HG03354 (cell line): ENCODE results near the gene TMEM8B.
A peak's percentile ranks its signal among the peaks of the same experiment; 100 is the strongest.

Experiments used
- ATAC-seq: cut with Tn5 transposase; IDR thresholded peaks from one replicate; pipeline ENCODE4 v1.9.1; 2021; ENCODE audit warnings: mild to moderate bottlenecking; ENCODE audit not compliant: unreplicated experiment, poor library complexity, severe bottlenecking

Gene TMEM8B

DNA sequence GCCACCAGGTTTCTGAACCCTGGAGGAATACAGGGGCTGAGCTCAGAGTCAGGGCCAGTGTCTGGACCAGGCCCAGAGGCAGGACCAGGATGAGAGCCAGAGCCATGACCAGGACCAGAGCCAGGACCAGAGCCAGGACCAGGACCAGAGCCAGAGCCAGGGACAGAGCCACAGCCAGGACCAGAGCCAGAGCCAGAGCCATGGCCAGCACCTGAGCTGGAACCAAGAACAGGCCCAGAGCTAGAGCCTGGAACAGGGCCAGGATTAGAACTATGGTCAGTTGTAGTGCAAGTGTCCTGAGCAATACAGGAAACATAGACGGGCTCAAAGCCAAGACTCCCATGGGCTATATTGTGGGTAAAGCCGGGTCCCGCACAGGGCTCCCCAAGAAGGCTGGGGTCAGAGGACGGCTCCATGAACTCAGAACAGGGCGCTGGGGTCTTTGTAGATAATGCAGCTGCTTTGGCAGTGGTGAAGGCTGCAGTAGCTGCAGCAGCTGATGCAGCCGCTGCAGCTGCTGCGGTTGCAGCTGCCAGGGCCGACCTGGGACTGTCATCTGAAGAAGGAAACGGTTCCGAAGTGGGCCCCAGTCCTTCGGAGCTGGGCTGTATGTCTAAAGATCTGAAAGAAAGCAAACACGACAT is 17.5 kb upstream of the TMEM8B start:
- ATAC-seq: no peak

DNA sequence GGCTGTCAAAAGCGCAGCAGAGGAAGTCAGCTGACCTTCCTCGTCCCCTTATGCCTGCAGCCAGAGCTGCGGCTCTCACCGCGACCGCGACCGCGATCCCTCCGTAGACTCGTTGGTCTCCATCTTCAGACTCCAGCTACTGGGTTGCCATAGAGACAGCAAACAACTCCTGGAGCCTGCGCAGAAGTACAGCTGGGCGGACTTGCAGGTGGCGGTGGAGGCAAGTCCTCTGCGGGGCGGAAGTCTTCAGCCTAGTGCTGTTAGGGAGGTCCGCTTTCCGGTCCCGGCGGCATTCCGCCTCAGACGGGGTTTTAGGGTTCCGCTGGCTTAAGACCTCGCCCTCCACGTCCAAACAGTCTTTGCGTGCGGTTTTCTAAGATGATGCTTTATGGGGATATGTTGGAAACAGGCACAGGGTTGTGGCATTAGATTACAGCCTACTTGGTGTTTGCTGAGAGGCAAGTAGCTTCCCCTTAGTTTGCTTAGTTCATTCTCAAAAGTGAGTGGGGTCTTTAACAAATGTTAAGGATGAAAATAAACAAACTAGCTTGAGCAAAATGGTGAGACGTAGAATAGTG is 16.9 kb upstream of the TMEM8B start, which contains the start of gene SPAG8:
TSS of gene SPAG8 (minus strand) at position 238 of the 578 bp plus-strand sequence. CDS start at position 123, 115 bp downstream.
- peak; percentile 68 for ATAC-seq

DNA sequence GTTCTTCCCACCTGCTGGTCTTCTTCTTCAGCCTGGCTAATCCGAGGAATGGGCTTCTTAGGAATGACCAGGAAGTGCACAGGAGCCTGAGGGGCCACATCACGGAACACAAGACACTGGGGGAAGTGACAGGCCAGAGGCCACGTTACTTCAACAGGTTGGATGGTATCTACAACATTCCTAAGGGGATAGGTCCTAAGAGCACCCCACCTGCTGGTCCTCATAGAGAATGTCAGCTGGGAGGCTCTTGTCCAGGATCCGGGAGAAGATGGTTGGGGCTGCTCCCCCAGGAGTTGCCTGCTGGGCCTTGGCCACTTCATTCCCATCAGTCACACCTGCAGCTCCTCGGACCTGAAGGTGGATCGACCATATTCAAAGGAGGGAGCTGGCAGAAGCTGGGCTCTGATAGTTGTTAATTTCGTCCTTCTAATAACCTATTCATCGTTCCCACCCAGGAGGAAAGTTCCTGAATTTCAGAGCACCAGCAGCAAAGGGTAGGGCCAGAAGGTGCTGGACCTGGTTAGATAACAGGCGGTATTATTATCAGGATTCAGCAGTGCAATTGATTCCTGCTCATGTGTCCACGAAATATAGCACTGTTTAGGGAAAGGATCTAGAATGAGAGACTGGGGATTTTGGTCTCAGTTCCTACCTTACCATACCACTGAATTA is 15.5 kb upstream of the TMEM8B start:
- no peak for ATAC-seq

DNA sequence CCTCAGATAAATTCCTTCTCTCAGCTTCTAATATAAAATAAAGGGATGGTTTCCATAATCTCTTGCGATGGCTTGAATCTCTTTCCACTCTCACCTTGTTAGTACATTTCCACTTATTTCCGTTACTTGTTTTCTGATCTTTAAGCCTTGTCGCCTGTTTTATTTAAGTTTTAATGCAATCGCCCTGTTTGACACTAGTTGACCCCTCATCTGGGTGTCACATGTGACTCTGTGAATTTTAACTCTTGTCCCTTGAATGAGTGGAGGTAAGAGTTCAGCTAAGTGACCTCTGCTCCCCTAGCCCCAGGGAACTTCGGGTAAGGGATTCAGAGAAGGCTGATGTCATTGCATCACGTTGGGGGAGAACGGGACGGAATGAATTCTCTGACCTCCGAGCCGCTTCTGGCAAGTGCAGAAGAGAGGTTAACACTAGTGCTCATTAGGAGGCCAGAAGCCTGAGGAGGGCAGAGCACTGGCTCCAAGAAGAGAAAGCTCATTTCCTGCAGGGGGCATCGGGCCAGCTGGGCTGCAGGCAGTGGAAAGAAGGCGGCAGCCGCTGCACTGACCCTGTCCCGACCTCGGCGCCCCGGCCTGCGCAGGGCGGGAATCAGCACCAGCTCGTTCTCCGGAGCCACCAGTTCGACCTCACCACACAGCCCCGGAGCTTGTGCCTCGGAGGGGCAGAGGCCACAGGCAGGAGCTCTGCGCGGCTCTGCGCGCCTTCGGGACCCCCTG is 14.8 kb upstream of the TMEM8B start:
- peak; percentile 37 for ATAC-seq

DNA sequence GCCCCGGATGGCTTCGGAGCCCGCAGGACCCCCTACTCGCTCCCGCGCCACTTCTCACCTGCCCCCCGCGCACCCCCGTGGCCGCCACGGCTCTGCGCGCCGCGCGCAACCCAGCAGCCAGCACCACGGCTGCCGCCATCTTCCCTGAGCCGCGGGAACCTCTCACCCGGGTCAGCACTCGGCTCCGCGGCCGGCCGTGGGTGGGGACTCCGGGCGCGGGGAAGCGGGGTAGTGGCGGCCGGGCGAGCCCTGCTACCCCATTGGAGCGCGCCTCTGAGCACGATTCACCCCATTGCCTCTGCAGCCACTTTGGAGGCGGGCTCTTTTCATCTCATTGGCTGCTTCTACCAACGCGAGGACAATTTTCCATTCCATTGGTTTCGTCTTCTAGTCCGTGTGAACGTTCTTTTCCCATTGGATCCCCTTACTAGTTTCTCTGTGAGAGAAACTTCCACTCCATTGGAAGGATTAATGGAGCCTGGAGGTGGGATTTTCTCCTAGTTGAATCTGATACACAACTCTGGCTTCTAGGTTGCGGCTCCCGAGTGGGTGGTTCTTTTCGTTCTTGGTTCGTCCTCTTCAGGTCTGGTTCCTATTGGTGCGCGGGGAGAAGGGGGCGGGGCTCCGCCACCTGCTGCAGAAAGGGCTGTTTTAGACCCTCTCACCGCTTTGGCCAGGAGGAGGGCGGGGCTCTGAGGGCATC is 14.0 kb upstream of the TMEM8B start, which contains the start of gene HINT2:
TSS of gene HINT2 (minus strand) at position 202 of the 703 bp plus-strand sequence. CDS start at position 139, 63 bp downstream.
- peak; percentile 75 for ATAC-seq

DNA sequence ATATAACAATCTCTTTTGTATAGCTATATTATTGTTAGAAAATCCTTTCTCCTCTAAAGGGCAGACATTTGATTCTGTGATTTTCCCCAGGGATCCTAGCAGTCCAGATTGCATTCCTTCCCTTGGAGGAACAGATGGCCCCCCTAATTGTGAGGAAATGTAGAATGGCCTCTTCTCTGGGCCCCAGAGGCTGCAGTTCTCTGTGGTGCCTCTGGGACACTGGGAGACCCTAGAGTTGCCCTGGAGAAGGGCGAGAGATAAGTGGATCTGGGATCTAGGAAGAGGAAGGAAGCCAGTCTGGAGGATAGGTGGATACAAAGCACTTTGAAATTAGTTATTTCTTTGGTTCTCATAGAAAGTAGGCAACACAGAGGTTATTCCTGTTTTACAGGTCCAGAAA is 12.3 kb upstream of the TMEM8B start:
- no peak for ATAC-seq

DNA sequence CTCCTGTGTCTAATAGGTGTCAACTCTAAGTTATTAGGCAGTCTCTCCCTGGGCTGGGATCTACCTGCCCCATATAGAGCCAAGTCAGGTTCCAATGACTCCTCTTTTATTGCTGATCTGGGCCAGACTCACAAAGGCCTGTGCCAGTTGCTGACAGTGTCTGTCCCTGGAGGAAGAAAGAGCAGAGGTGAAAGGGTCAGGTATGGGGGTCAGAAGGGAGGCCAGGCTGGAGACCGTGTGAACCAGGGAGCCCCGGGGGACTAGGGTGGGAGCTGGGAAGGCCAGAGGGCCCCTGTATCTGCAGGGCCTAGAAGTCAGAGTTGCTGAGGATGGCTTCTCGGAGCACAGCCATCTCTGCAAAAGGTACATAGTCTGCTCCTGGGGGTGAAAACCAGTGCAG is 10.7 kb upstream of the TMEM8B start:
- no peak for ATAC-seq

DNA sequence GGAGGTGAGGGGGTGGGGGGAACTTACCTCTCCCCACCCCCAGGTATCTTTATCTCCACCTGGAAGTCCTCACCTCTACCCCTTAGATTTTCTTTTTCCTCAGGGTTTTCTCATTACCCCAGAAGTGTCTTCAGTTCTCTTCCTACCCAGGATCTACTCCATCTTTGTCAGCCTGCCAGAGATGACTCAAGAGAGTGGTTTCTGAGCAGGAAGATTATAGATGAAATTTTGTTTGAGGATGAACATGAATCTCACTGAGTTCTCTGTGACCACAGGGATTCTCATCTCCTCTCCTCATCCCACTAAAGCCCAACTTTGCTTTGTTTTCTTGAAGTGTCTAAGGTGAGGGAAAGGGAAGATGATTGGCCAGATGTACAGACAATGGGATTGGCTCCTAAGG is 9.0 kb upstream of the TMEM8B start:
- no peak for ATAC-seq

DNA sequence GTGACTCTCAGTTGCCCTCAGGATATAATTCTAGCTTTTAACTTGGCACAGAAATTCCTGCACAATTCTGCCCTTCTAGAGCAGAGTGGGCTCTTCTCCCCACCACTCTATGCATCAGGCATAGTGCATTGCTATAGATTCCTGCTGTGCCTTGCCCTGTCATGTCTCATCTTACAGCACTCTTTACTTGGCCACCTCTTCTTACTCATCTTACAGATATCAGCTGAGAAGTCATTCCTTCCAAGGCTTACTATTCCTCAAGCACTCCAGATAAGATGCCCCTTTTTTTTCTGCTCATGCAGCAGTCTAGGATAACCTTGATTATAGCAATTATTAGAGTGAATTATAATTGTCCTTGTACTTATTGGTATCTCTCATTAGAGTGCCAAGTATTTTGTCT is 6.1 kb upstream of the TMEM8B start:
- no peak for ATAC-seq

DNA sequence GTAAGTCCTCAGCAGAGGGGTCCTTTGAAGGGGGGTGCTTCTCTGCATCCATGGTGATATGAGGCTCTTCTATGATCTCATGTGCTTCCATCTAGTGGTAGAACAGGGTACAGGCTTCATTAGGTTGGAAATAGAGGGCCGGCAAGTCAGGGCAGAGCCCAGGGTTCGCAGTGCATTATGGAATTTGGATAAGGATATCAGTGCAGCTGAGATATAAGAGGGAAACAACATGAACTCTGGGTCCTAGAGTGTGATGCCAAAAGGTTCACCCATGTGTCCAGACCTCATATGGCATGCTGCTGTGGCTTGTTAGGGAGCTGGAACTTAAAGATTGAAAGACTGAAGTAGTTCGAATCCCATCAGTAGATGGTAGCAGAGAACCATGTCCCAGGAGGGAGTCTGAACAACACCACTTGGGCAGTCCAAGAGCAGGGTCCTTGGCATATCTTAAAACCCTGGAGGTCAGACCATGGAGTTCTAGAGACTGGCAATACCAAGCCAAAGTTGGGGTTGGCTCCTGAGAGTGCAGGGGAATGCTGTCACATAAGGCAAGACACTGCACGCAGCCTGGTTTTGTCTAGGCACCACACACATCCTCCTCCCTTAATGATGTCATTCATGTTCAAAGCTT is 2.8 kb upstream of the TMEM8B start:
- peak; percentile 50 for ATAC-seq

DNA sequence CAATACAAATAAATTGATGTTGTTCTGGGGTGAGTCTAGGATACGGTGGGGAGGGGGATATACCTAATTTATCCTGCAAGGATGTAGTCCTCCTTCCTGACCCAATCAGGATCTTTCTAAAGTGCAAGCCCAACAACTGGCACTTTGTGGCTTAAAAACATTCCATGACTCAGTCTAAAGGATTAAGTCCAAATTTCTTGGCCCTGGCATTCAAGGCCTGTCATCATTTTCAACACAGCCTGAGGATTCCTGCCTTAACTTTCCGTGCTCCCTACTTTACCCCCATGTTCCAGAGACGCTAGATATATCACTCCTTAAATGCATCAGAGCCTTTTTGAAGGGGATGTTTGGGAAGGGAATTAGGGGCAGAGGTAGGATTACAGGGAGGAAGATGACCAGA is 1.5 kb upstream of the TMEM8B start:
- ATAC-seq: no peak

DNA sequence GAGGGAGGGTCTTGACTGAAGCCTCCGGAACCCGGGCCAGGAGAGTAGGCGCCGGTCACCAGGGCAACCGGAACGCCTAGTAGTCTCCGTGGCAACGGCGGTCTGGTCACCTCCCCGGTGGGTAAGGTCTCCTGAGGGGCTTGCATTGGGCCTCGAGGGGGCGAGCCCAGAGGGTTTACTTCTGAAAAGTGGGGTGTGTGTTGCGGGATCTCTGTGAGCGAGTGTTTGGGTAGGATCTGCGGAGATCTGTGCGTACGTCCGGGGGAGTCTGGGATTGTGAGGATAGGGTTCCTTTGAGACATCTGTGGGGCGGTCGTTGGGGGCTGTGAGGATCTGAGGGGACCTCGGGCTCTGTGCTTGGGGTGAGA is 328 bp upstream of the TMEM8B start, which contains the start of gene FAM221B:
TSS of gene FAM221B (minus strand) at position 17 of the 368 bp plus-strand sequence. CDS start 2,571 bp downstream, outside the sequence.
- ATAC-seq: no peak

DNA sequence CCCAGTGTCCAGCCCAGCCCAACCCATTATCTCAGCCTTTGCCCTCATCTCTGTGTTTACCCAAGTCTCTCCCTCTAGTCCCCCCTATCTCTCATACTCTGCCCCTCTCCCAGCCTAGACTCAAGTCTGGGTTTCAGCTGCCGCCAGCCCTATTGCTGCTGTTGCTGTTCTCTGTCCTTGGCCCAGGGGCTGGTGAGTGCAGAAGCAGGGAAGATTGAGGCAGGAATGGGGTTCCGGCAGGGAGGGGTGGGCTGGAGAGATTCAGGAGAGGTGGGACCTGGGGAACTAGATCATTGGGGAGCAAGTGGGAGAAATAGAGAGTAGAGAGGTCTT is 702 bp downstream of the TMEM8B start:
- no peak for ATAC-seq

DNA sequence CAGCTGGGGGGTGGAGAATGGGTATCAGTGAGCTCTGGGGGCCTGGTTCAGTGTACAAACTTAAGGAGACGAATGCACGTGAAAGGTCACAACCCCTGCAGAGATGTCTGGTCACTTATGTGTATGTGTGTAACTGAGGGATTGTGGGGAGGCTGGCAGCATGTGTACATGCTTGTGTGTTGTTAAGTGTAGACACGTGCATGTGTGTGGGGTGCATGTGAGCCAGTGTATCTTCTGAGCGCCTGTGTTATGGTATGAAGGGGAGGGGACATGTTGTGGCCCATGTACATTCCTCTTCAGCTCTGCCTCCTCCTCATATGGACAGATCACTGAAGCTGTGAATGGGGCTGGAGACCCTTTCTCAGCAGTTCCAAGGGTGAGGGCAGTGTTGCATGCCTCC is 2.0 kb downstream of the TMEM8B start:
- no peak for ATAC-seq

DNA sequence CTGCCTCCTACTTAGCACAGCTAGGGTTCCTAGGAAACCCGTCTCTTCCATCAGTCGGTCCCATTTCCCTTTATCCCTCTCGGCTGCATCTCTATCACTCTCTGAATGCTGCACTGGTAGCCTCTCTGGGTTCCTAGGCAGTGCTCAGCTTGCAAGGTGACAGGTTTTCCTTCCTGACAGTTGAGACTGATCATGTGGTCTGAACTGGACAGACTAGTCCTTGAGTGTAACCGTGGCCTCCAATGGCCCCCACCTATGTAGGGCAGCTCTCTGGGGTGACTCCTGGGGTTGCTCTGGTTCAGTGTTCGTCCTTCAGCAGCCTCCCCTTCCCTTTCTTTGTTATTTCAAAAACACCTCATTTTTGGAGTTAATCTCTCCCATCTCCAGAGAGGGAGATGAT is 3.8 kb downstream of the TMEM8B start:
- no peak for ATAC-seq

DNA sequence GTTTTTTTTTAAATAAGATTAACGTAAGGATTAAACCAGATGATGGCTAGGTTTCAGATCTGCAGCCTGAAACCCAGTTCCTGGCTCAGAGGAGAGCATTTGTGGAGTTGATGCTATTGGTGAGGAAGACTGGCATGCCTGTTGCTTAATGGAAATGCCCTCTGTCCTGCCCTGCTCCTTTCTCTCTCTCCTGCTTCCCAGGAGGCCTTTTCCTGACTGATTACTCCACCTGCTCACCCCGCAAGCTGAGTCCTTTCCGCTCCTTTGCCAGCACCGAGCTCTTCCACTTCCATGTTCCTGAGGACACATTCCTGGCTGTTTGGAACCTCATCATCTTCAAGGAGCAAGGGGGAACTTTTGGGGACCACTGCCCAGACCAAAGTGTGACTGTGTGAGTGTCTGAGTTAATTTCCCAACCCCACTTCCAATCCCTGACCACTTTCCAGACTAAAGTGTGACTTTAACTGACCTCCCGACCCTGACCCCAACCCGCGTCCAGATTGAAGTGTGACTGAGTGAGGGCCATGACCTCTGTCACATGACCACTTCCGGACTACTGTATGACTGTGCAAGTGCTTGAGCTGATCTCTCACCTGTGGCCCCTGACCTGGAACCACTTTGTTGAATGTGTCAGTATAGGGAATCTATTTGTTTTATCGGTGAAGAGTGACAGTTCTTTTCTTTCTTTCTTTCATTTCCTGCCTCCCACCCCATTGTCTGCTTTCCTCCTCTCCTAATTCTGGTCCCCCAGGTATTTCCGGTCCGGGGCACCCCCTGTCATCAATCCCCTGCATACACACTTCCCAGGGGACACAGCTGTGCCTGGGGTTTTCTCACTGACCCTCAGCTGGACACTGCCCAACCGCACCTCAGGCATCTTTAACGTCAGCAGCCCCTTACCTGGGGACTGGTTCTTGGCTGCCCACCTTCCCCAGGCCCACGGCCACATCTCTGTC is 5.5 kb downstream of the TMEM8B start:
- no peak for ATAC-seq

DNA sequence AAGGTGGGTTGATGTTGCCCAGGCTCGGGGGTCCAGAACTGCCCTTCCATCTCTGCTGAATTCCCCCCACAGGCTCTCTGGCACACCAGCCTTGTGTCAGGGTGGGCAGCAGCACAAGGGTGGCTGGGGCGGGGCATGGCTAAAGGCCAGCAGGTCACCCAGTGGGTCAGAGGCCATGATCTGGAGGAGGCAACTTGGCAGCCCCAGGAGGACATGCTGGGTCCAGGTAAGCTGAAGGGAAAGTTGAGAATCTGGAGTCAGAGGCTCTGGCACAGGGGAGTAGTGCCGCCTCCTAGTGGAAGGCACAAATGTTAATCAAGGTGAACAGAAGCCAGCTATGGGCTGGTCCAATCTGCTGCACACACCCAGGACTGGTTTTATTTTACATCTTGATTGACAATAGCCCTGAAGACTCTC is 6.2 kb downstream of the TMEM8B start:
- no peak for ATAC-seq

DNA sequence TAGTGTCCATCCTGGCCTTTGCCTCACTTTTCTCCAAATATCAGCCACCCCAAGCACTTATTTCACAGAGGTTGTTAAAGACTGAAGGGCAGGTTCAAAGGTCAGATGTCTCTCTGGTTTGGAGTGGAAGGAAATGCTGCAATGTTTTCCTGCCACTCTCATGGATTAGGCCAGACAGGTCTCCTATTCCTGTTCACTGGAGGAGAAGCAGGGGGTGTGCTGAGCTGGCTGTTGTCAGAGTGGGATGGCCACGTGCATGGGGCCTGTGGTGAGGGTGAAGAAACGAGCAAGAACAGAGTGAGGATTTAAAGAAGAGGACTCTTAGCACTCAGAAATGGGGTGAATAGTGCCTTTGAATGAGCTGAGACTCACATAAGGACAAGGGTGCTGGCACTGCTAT is 6.7 kb downstream of the TMEM8B start:
- no peak for ATAC-seq
